ENCODE measurements around the gene ZNF214. TPM values are rescaled to one million over a fixed set of nuclear protein-coding genes. Genes with fewer than 3 reads are reported as not detected.

Gene ZNF214
- total RNA-seq, 3 donors from 2014 or later = 3.0 to 6.9 (median 4.9) TPM

DNA sequence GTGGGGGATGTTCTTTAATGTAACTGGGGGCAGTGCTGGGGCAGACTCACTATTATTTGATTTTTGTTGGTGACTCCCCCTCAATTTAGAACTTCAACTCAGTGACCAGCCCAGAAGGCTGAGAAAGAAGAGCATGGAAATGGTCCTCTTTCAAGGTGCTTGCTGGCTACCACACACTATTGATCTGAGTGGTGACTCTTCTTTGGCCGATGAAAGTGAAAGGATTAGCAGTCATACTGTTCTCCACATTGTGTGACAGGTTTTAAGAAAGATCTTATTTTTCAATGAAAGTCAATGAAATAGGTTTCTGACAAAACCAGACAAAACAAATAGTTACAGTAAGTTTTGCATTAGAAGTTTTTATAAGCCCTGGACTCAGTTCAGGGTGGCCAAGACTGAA is 30.0 kb upstream of the ZNF214 start:
- no peak overlapping the region for H3K27ac ChIP-seq
- H3K9me3 ChIP-seq = no peaks in the 10 kb centered on the region
- TF ChIP-seq, protein P1, sequence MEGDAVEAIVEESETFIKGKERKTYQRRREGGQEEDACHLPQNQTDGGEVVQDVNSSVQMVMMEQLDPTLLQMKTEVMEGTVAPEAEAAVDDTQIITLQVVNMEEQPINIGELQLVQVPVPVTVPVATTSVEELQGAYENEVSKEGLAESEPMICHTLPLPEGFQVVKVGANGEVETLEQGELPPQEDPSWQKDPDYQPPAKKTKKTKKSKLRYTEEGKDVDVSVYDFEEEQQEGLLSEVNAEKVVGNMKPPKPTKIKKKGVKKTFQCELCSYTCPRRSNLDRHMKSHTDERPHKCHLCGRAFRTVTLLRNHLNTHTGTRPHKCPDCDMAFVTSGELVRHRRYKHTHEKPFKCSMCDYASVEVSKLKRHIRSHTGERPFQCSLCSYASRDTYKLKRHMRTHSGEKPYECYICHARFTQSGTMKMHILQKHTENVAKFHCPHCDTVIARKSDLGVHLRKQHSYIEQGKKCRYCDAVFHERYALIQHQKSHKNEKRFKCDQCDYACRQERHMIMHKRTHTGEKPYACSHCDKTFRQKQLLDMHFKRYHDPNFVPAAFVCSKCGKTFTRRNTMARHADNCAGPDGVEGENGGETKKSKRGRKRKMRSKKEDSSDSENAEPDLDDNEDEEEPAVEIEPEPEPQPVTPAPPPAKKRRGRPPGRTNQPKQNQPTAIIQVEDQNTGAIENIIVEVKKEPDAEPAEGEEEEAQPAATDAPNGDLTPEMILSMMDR (IDR thresholded peaks at IDR 0.05) = no peak
- TF ChIP-seq POLR2A (IDR thresholded peaks at IDR 0.05) (no peak), POLR2AphosphoS5 (IDR thresholded peaks at IDR 0.05) (no peak)
- intact Hi-C loops (cut with DNase I; ENCODE audit: low total_unique reads) = no loop called here
- no peak for DNase-seq (ENCODE audit: low spot score in 2 of 2)
- no peak overlapping the region for H3K4me3 ChIP-seq
- no peaks in the 10 kb centered on the region for H3K27me3 ChIP-seq
- H3K4me1 ChIP-seq = no peaks in the 10 kb centered on the region
- no peaks in the 10 kb centered on the region for H3K36me3 ChIP-seq

DNA sequence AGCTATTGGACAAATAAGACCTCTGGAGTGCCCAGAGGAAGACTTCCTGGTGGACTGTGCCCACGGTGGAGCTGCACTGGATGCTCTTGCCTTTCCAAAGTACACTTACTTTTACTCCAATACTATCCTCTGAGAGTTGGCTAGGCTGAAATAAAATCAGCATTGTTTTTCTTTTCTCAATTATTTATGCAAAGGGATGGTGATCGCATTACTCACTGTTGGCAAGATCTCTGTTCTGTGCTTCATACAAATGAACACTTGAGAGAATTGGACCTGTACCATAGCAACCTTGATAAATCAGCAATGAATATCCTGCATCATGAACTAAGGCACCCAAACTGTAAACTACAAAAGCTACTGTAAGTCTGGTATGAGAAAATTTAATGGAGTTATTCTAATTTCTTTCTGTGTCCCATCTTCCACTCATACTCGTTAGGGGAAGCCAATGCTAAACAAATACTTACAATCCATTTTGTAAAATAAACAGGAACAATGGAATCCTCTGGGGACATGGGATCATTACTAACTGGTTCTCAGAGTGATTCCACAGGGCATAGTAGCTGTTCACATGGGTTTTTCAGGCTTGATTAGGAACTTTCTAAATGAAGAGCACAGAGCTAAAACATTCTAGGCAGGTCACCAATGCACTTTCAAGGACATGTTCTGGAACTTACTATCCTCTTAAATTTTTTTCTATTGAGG is 26.5 kb upstream of the ZNF214 start:
- intact Hi-C loops (cut with DNase I; ENCODE audit: low total_unique reads) = no loop called here
- H3K27ac ChIP-seq = no peak overlapping the region
- no peaks in the 10 kb centered on the region for H3K4me1 ChIP-seq
- H3K27me3 ChIP-seq = no peaks in the 10 kb centered on the region
- TF ChIP-seq, protein P1 (IDR thresholded peaks at IDR 0.05) = no peak
- TF ChIP-seq POLR2AphosphoS5 (IDR thresholded peaks at IDR 0.05) (no peak), POLR2A (IDR thresholded peaks at IDR 0.05) (no peak)
- DNase-seq (ENCODE audit: low spot score in 2 of 2) = no peak
- H3K9me3 ChIP-seq = no peaks in the 10 kb centered on the region
- no peaks in the 10 kb centered on the region for H3K36me3 ChIP-seq
- no peak overlapping the region for H3K4me3 ChIP-seq

DNA sequence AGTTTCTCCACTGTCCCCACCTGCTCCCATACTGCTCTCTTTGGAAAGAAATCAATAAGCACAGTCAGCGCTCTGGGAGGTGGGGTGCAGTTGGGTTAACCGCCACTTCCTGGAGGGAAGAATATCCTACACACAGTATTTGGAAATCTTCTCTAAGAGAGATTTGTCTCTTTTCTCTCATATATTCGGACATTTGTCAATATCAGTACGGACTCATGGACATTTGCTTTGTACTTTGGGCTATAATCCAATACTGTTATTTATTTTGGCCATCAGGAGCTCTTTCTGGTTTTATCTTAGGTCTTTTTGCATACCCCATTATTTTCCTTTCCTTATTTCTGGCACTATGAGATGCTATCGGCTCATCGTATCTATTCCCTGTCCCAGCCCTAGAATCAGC is 13.9 kb upstream of the ZNF214 start:
- DNase-seq (ENCODE audit: low spot score in 2 of 2) = no peak
- intact Hi-C loops (cut with DNase I; ENCODE audit: low total_unique reads) = no loop called here
- H3K27ac ChIP-seq = no peak overlapping the region
- no peaks in the 10 kb centered on the region for H3K9me3 ChIP-seq
- TF ChIP-seq POLR2A (IDR thresholded peaks at IDR 0.05) (no peak), POLR2AphosphoS5 (IDR thresholded peaks at IDR 0.05) (no peak)
- TF ChIP-seq, protein P1 (IDR thresholded peaks at IDR 0.05) = no peak
- no peaks in the 10 kb centered on the region for H3K4me1 ChIP-seq
- H3K27me3 ChIP-seq = no peaks in the 10 kb centered on the region
- no peaks in the 10 kb centered on the region for H3K36me3 ChIP-seq
- H3K4me3 ChIP-seq = no peak overlapping the region

DNA sequence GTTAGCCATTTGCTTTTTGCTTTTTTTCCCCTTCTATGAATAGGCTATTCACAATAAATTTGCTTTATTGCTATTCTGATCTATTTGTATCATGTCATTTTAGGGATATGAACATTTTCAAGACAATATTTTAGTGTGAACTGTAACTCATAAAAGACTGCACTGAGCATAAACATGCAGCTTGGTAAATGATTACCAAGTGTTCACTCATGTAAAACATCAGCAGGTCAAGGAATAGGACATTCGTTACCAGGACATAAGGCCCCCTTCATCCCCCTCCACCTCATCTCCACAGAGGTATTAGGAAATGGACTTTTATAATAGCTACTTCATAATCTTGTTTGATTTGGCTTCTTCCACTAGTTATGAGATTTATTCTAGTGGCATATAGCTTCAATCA is 12.5 kb upstream of the ZNF214 start:
- H3K4me1 ChIP-seq = no peaks in the 10 kb centered on the region
- H3K9me3 ChIP-seq = no peaks in the 10 kb centered on the region
- H3K27ac ChIP-seq = no peak overlapping the region
- TF ChIP-seq, protein P1 (IDR thresholded peaks at IDR 0.05) = no peak
- TF ChIP-seq POLR2AphosphoS5 (IDR thresholded peaks at IDR 0.05) (no peak), POLR2A (IDR thresholded peaks at IDR 0.05) (no peak)
- DNase-seq (ENCODE audit: low spot score in 2 of 2) = no peak
- intact Hi-C loops (cut with DNase I; ENCODE audit: low total_unique reads) = no loop called here
- H3K36me3 ChIP-seq = no peaks in the 10 kb centered on the region
- no peaks in the 10 kb centered on the region for H3K27me3 ChIP-seq
- H3K4me3 ChIP-seq = no peak overlapping the region

DNA sequence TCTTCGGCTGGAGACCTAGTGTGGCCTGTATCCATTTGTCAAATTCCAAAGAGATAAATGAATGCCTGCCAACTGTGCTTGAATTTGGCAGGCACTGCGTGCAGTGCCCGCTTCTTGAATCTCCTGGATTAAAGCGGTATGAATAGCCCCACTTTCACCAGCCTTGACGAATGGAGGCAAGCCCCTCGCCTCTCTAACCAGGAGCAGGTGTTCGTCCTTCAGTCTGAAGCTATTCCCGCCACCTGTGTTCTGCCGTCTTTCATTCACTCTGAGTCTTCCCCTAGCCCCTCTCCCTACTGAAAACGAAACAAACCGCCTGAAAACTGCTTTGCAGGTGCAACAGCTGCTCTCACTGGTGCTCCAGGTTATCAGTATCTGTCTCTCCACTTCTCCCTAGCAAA is 11.3 kb upstream of the ZNF214 start:
- intact Hi-C loops (cut with DNase I; ENCODE audit: low total_unique reads) = no loop called here
- DNase-seq (ENCODE audit: low spot score in 2 of 2) = no peak
- no peak for TF ChIP-seq POLR2A (IDR thresholded peaks at IDR 0.05)
- TF ChIP-seq, protein P1 (IDR thresholded peaks at IDR 0.05) = no peak
- no peak for TF ChIP-seq POLR2AphosphoS5 (IDR thresholded peaks at IDR 0.05)

More for the DNA sequence above, 11.3 kb upstream of the ZNF214 start:
- Histone ChIP-seq H3K27ac (no peak overlapping the region), H3K9me3 (no peaks in the 10 kb centered on the region), H3K27me3 (no peaks in the 10 kb centered on the region), H3K36me3 (no peaks in the 10 kb centered on the region), H3K4me1 (no peaks in the 10 kb centered on the region), H3K4me3 (no peak overlapping the region)
